8988T (cell line): ENCODE measurements around the gene RAD51B.

Experiments used
- DNase-seq: peaks from one replicate; pipeline ENCODE4 v3.0.0; 2011

Gene RAD51B

DNA sequence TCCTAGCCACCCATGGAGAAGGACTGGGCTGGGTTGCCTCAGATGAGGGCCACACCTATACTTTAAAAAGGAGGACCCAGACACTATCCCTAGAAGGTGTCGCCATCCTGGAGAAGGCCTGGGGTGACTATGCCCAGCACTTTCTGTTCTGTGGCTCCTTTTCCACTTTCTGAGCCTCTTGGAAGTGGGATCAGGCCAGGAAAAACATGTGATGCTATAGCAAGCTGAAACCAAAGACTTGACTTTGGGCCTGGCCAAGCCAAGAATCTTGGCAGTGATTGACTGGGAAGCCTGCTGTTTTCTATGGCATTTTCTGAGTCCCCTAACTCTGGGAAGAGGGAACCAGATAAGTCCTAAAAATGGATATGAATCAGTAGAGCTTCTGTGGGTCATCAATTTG is 641.0 kb downstream of the RAD51B start:
- DNase-seq = no peak

DNA sequence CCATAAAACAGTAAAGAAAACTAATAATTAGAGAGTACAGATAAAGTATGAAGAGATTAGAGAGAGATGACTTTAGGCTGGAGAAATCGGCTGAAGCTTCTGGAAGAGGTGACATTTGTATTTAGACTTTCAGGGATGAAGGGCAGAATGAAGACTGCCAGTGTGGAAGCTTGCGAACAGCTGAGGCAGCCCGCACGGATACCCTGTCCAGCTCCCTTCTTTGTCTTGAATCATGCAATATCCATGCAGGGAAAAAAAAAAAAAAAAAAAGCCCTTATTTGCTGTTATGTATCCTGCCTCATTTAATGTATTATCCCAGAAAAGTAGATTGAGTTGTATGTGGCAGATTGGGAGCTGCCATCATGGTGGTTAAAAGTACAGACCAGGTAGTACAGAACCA is 641.5 kb downstream of the RAD51B start:
- no peak for DNase-seq

DNA sequence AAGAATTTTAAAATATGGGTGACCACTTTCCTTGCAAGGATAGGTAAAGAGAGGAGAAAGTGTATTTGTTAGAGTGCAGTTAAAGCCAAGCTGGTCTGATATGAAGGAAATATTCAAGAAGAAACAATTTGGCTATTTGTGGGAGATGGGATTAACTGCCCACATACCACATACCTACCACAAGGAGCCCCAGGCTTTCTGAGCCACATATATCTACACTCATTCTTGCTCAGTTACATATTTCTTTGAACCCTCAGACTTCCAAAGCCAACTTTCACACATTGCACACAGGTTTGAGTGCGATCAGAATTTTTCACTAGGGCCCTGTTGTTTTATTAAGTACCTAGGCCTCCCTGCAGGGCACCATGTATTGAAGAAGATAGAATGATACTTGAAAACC is 643.1 kb downstream of the RAD51B start:
- DNase-seq = no peak

DNA sequence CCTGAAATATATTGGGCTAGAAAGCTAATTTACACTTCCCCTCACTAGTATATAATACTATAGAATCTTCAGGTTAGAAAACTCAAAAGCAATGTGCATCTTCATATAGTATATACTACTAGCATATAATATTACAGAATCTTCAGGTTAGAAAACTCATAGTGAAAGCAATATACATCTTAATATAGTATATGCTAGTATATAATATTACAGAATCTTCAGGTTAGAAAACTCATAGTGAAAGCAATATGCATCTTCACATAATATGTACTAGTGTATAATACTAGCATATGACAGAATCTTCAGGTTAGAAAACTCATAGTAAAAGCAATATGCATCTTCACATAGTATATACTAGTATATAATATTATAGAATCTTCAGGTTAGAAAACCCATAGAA is 643.7 kb downstream of the RAD51B start:
- no peak for DNase-seq

- DNase-seq = no peak
Observed at GRCh38 chr14:68463705-68464374, 644.3 kb downstream of the RAD51B start.

- peak; percentile 23 for DNase-seq
Observed at GRCh38 chr14:68464711-68465110, 645.1 kb downstream of the RAD51B start.

DNA sequence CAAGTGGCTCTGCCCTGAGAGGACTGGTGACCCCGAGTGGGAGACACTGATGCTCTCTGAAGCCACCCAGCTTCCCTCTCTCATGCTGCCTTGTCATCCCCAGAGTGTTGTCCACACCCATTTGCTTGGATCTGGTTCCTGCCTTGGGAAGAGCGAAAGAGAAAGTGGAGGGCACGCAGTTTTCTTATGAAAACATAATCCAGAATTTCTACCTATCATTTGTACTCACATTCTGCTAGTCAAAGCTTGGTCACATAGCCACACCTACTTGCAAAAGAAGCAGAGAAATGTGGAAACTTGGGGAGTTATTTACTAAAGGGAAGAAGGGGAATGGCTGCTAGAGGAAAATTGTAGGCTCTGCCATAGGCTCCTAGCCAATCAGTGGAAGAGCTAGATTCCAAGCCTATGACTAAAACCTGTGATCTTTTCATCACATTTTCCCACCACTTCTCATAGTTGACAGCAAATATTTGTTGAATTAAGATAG is 647.0 kb downstream of the RAD51B start:
- peak; percentile 26 for DNase-seq

DNA sequence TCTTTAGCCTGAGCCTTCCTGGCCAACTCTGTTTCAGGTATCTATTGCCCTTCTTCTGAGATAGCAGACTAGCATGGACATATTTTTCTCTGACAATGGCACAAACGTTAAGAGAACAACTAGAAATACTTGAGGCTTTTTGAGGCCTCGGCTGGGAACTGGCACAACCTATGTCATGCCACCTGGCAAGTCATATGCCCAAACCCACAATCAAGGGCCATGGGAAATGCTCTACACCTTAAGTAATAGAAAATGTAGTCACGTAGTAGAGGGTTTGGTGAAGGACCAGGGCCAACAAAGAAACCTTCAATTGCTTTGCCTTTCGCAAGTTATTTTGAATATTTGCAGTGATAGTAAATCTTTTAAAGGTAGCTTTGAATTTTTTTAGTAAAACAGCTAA is 647.8 kb downstream of the RAD51B start:
- no peak for DNase-seq

- DNase-seq = no peak
Observed at GRCh38 chr14:68468437-68469207, 649.0 kb downstream of the RAD51B start.

GRCh38 chr14:68469208-68469713 is 649.7 kb downstream of the RAD51B start:
- no peak for DNase-seq

DNA sequence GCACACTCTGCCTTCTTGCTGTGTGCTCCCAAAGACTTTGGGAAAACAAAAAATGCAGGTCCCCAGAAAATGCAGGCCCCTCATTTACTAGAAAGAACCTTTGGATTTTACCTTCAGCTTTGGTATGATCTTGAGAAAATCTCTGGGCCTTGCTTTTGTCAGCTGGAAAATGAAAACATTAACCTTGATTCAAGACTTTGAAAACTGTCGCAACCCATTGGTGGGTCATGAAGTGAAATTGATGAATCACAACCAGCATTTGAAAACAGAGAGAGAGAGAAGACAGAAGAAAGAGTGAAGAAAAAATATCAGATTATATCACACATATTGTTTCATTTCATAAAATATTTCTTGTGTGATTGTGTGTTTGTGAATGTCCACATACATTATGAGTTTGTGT is 650.8 kb downstream of the RAD51B start:
- DNase-seq = no peak

GRCh38 chr14:68471029-68471963 is 651.7 kb downstream of the RAD51B start:
- DNase-seq = no peak

- DNase-seq = no peak
Observed at GRCh38 chr14:68471964-68472508, 652.5 kb downstream of the RAD51B start.

- no peak for DNase-seq
Observed at GRCh38 chr14:68473069-68473468, 653.5 kb downstream of the RAD51B start.

DNA sequence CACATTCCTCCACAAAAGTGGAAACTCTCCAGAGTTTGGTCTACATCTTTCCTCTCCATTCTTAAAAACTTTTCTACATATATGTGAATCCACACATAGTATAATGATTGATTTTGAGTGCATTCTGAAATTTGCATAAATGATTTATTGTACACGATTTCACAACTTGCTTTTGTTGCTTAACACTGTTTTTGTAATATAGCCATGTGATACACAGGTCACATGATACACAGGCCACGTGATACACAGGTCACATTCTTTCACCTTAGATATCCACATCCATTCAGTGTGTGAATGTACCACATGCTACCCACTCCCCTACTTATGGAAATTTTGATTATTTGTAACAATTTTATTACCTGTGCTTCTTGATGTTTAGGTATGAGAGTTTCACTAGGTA is 654.2 kb downstream of the RAD51B start:
- DNase-seq = no peak

GRCh38 chr14:68474741-68475140 is 655.2 kb downstream of the RAD51B start:
- no peak for DNase-seq

DNA sequence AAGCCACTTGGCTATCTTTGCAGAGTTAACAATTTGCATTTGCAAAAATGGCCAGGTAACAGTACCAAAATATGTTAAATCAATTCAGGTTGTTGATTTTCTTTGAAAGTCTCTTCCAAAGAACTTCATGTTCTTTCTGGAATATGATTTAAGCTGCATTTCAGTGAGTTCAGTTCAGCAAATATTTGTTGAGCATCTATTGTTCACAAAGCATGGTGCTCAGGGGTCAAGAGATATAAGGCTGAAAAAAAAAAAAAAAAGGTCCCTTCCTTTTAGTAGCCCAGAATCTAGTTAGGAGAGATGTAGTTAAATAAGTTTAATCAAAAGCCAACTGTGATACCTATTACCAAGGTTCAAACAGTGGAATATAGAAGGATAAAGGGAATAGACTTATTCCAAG is 656.2 kb downstream of the RAD51B start:
- DNase-seq = no peak

DNA sequence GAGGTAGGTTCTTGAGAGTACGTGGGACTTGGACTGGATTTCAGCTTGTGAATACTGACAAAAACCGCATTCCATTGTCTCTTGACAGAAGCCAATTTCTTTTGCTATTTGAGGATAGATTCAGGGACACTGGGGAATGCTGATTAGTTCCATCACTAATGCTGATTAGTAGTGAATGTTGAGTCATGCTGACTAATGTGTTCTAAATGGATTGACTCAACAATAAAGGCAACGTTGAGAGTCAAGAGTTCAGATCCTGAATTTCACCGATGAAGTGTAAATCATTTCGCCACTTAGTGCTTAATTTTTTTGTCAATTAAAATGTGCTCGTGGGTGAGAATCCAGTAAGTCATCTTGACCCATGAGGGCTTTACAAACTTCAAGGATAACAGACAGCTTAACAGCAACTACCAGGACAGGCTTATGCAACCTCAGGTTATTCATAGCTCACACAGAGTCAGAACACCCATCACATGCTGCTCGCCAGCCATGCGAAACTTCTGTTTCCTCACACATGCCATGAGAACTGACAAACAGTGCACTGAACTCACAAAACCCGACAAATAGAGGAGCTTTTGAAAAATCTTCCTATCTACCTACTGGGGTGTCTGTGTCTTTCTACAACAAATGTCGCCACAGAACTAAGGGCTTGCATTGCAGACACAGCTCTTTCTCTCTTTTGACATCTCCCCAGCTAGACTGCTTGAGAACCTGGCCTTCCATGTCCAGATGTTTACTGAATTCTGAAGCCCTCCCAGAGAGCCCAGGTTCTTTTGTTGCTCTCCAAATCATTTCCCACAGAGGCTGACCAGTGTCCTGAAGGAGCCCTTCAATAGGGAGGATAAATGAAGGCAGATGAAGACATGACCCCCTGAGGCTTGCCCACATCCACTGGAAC is 656.9 kb downstream of the RAD51B start:
- no peak for DNase-seq

- DNase-seq = no peak
Observed at GRCh38 chr14:68477110-68477455, 657.5 kb downstream of the RAD51B start.

- DNase-seq = no peak
Observed at GRCh38 chr14:68477461-68478085, 658.0 kb downstream of the RAD51B start.

- no peak for DNase-seq
Observed at GRCh38 chr14:68479247-68479646, 659.7 kb downstream of the RAD51B start.
